T-cell (primary cell): ENCODE results near the gene TFB1M. TPM values are rescaled to one million over a fixed set of nuclear protein-coding genes. Genes with fewer than 3 reads are reported as not detected.
A peak's percentile ranks its signal among the peaks of the same experiment; 100 is the strongest.
"Not testable (repeated sequence)": the region's sequence is repeated elsewhere in the genome, so short reads cannot be mapped to it uniquely, and the experiment has no call there.

Experiments used
- ATAC-seq, 4 experiments: fragments of 200-7000 bp in 3 of 4; fragments of 150-1000 bp in 1 of 4; cut with Tn5 transposase; replicated peaks in 1 of 4; 1 replicate in 3 of 4; 2 replicates in 1 of 4; pipeline ENCODE4 v1.10.0; 2021; ENCODE audit warnings: moderate library complexity in 3 of 4, mild to moderate bottlenecking in 2 of 4, moderate number of reproducible peaks in 1 of 4
- CTCF ChIA-PET, 2 donors: fragments of 300-600 bp; sonication (Branson Sonifier 250); formaldehyde crosslinking; loops; one replicate each; lab custom pipeline; 2022; ENCODE audit warnings: antibody characterized with exemption in 2 of 2; lab: Charles Lee
- POLR2A ChIA-PET, 2 donors: fragments of 300-600 bp; sonication (Branson Sonifier 250); formaldehyde crosslinking; loops; one replicate each; lab custom pipeline; 2022; ENCODE audit warnings: antibody characterized with exemption in 2 of 2; lab: Charles Lee
- DNase-seq, 35 experiments: peaks; one replicate each; pipeline versions ENCODE4 v3.0.0 to v3.0.0-alpha.2; 2013 to 2023
- H3K27ac ChIP-seq: one replicate; pipeline ENCODE4 v1.5.1; 2013; ENCODE audit warnings: low read length
- H3K27me3 ChIP-seq, 2 experiments: replicated peaks in 1 of 2; 1 replicate in 1 of 2; 2 replicates in 1 of 2; pipeline versions ENCODE4 v1.6.1 to v1.7.0; 2013; ENCODE audit warnings: low read length in 1 of 2, mixed read lengths in 1 of 2; ENCODE audit not compliant: control insufficient read depth in 2 of 2, insufficient read depth in 2 of 2; ENCODE audit errors: extremely low read depth in 1 of 2
- H3K36me3 ChIP-seq, 2 donors: 1 replicate in 1 of 2; 2 replicates in 1 of 2; pipeline versions ENCODE4 v1.6.1 to v1.7.0; 2013; ENCODE audit warnings: low read length in 1 of 2; ENCODE audit not compliant: control insufficient read depth in 2 of 2, insufficient read depth in 1 of 2; ENCODE audit errors: extremely low read depth in 1 of 2
- H3K4me1 ChIP-seq, 2 experiments: 1 replicate in 1 of 2; 2 replicates in 1 of 2; pipeline versions ENCODE4 v1.6.1 to v1.7.0; 2013; ENCODE audit warnings: low read length in 2 of 2, mixed read lengths in 1 of 2; ENCODE audit not compliant: insufficient read depth in 2 of 2, control insufficient read depth in 1 of 2; ENCODE audit errors: extremely low read depth in 1 of 2
- H3K4me3 ChIP-seq, 2 donors: 1 replicate in 1 of 2; 2 replicates in 1 of 2; pipeline versions ENCODE4 v1.5.1 to v1.7.0; 2013; ENCODE audit warnings: mild to moderate bottlenecking in 2 of 2, low read length in 1 of 2, moderate library complexity in 1 of 2; ENCODE audit not compliant: control insufficient read depth in 1 of 2; ENCODE audit errors: extremely low read depth in 1 of 2
- H3K9me3 ChIP-seq: 2 replicates; pipeline ENCODE4 v1.7.0; 2013
- H3K27ac Mint-ChIP-seq, 2 donors: one replicate each; pipeline ENCODE4 v1.8.0; 2020 to 2021; ENCODE audit warnings: mild to moderate bottlenecking in 2 of 2, mixed read lengths in 2 of 2
- H3K27me3 Mint-ChIP-seq, 2 donors: one replicate each; pipeline ENCODE4 v1.8.0; 2021 to 2022; ENCODE audit warnings: mixed read lengths in 2 of 2
- H3K36me3 Mint-ChIP-seq: one replicate; pipeline ENCODE4 v1.8.0; 2021; ENCODE audit warnings: mixed read lengths
- H3K4me1 Mint-ChIP-seq, 3 donors: one replicate each; pipeline ENCODE4 v1.8.0; 2020 to 2022; ENCODE audit warnings: mixed read lengths in 3 of 3, mild to moderate bottlenecking in 1 of 3
- H3K4me3 Mint-ChIP-seq, 3 donors: one replicate each; pipeline ENCODE4 v1.8.0; 2020 to 2022; ENCODE audit warnings: mild to moderate bottlenecking in 3 of 3, mixed read lengths in 3 of 3, moderate library complexity in 3 of 3
- H3K9me3 Mint-ChIP-seq, 3 donors: one replicate each; pipeline ENCODE4 v1.8.0; 2020 to 2022; ENCODE audit warnings: mixed read lengths in 3 of 3
- WGBS: methylation state at CpG from one replicate; pipeline ENCODE4 v1.1.5; 2013; ENCODE audit warnings: missing lambda C conversion rate; ENCODE audit not compliant: insufficient coverage; 5-methylcytosine and 5-hydroxymethylcytosine counted together
- total RNA-seq, 35 experiments: library from RNA in 6 of 35; stranded (reverse) in 6 of 35; fragments of 120-200 nt in 1 of 35; gene quantifications; one replicate each; pipeline versions ENCODE4 v1.2.1 to v1.2.4 and lab custom pipeline; 2013 to 2026

The TFB1M gene
- total RNA-seq, 5 donors from 2014 or later (not counting 1 experiment from before 2014, with no cell fraction given): 19.9 to 31.1 (median 26.8) TPM

GRCh38 chr6:155341130-155341828 is 27.0 kb upstream of the TFB1M start:
- no peaks in the 10 kb centered on the region for H3K27me3 Mint-ChIP-seq
- H3K27ac ChIP-seq: no peak overlapping the region
- ChIA-PET POLR2A (no interaction called here), CTCF (no interaction called here)
- H3K9me3 Mint-ChIP-seq: peaks cover 4 to 22% (median 14%) of the 10 kb centered on the region in 3 donors
- ATAC-seq: no peak
- H3K36me3 ChIP-seq: no peaks in the 10 kb centered on the region
- H3K4me3 ChIP-seq: no peak overlapping the region
- peaks cover 20 to 36% (median 30%) of the 10 kb centered on the region in 3 donors for H3K4me1 Mint-ChIP-seq
- no peaks in the 10 kb centered on the region for H3K27me3 ChIP-seq
- 0% methylated on average over 1 of the region's 2 CpGs for WGBS
- H3K9me3 ChIP-seq: no peaks in the 10 kb centered on the region
- H3K4me3 Mint-ChIP-seq: no peak overlapping the region
- no peak overlapping the region for H3K27ac Mint-ChIP-seq
- H3K4me1 ChIP-seq: peaks cover 0 to 7% of the 10 kb centered on the region in 2 experiments
- no peak for DNase-seq
- peaks cover 5% of the 10 kb centered on the region for H3K36me3 Mint-ChIP-seq

GRCh38 chr6:155340464-155341129 is 26.3 kb upstream of the TFB1M start:
- peaks cover 7% of the 10 kb centered on the region for H3K36me3 Mint-ChIP-seq
- H3K36me3 ChIP-seq: no peaks in the 10 kb centered on the region
- H3K27ac ChIP-seq: no peak overlapping the region
- H3K27ac Mint-ChIP-seq: no peak overlapping the region
- no peak overlapping the region for H3K4me3 Mint-ChIP-seq
- no peaks in the 10 kb centered on the region for H3K9me3 ChIP-seq
- ChIA-PET CTCF (interaction anchor here in 1 of 2 donors (1.1 kb wide), 1 partner anchor 14 kb away, joined by 5 read pairs; no protein-coding TSS in a partner anchor), POLR2A (no interaction called here)
- no peaks in the 10 kb centered on the region for H3K27me3 ChIP-seq
- DNase-seq: no peak
- H3K4me3 ChIP-seq: no peak overlapping the region
- ATAC-seq: no peak
- H3K9me3 Mint-ChIP-seq: peaks cover 4 to 24% (median 14%) of the 10 kb centered on the region in 3 donors
- peaks cover 20 to 36% (median 30%) of the 10 kb centered on the region in 3 donors for H3K4me1 Mint-ChIP-seq
- peaks cover 0 to 7% of the 10 kb centered on the region in 2 experiments for H3K4me1 ChIP-seq
- 75% methylated on average over 1 of the region's 2 CpGs for WGBS
- no peaks in the 10 kb centered on the region for H3K27me3 Mint-ChIP-seq

GRCh38 chr6:155339929-155340328 is 25.6 kb upstream of the TFB1M start:
- H3K9me3 ChIP-seq, H3K4me3 Mint-ChIP-seq, DNase-seq, H3K4me3 ChIP-seq, H3K27me3 ChIP-seq, H3K27ac Mint-ChIP-seq, H3K27me3 Mint-ChIP-seq, H3K27ac ChIP-seq, H3K36me3 Mint-ChIP-seq, H3K36me3 ChIP-seq, POLR2A ChIA-PET, H3K4me1 ChIP-seq, ATAC-seq: not testable (repeated sequence)
- peaks cover 20 to 36% (median 30%) of the 10 kb centered on the region in 3 donors for H3K4me1 Mint-ChIP-seq
- CTCF ChIA-PET: interaction anchor here in 1 of 2 donors (0.7 to 1.1 kb wide), 2 partner anchors 13 to 1147 kb away, joined by 3 to 5 read pairs; no protein-coding TSS in a partner anchor
- H3K9me3 Mint-ChIP-seq: peaks cover 4 to 24% (median 9%) of the 10 kb centered on the region in 3 donors
- WGBS: no CpG with 5 or more reads among the region's 4 CpGs

GRCh38 chr6:155338237-155338636 is 24.0 kb upstream of the TFB1M start:
- CTCF ChIA-PET: interaction anchor here (0.5 to 1.9 kb wide), 4 partner anchors 8 to 1986 kb away, joined by 3 to 9 read pairs (median 4); no protein-coding TSS in a partner anchor
- DNase-seq, H3K36me3 Mint-ChIP-seq, H3K36me3 ChIP-seq, POLR2A ChIA-PET, H3K27me3 Mint-ChIP-seq, H3K27ac ChIP-seq, H3K9me3 ChIP-seq, H3K4me3 ChIP-seq, ATAC-seq, H3K27me3 ChIP-seq, H3K4me1 ChIP-seq: not testable (repeated sequence)
- peaks cover 28 to 46% (median 39%) of the 10 kb centered on the region in 3 donors for H3K4me1 Mint-ChIP-seq
- peaks cover 4 to 24% (median 9%) of the 10 kb centered on the region in 3 donors for H3K9me3 Mint-ChIP-seq
- peak overlapping the region; percentile 16 to 34 for H3K27ac Mint-ChIP-seq
- peak overlapping the region in 1 of 3 donors; percentile 45 for H3K4me3 Mint-ChIP-seq

- Mint-ChIP-seq H3K27me3 (no peaks in the 10 kb centered on the region), H3K27ac (no peak overlapping the region), H3K9me3 (peaks cover 0 to 24% (median 7%) of the 10 kb centered on the region in 3 donors), H3K4me1 (peaks cover 29 to 44% (median 38%) of the 10 kb centered on the region in 3 donors), H3K4me3 (no peak overlapping the region), H3K36me3 (peaks cover 7% of the 10 kb centered on the region)
- POLR2A ChIA-PET: no interaction called here
- H3K4me1 ChIP-seq: peaks cover 4 to 7% of the 10 kb centered on the region in 2 experiments
- H3K4me3 ChIP-seq: no peak overlapping the region
- H3K9me3 ChIP-seq: no peaks in the 10 kb centered on the region
- H3K27me3 ChIP-seq: no peaks in the 10 kb centered on the region
- no CpG with 5 or more reads among the region's 1 CpG for WGBS
- no peaks in the 10 kb centered on the region for H3K36me3 ChIP-seq
- no peak overlapping the region for H3K27ac ChIP-seq
- ATAC-seq (no peak), DNase-seq (no peak)
- CTCF ChIA-PET: no interaction called here
Measured at GRCh38 chr6:155335265-155335664, 21.0 kb upstream of the TFB1M start.

GRCh38 chr6:155334073-155334472 is 19.8 kb upstream of the TFB1M start:
- H3K27ac ChIP-seq, H3K27me3 Mint-ChIP-seq, ATAC-seq, H3K27ac Mint-ChIP-seq, H3K27me3 ChIP-seq, H3K36me3 Mint-ChIP-seq, H3K4me1 ChIP-seq, POLR2A ChIA-PET, H3K9me3 ChIP-seq, H3K4me3 ChIP-seq, H3K36me3 ChIP-seq, DNase-seq: not testable (repeated sequence)
- Mint-ChIP-seq H3K4me3 (peak overlapping the region in 1 of 3 donors; percentile 46), H3K4me1 (peaks cover 25 to 39% (median 32%) of the 10 kb centered on the region in 3 donors), H3K9me3 (peaks cover 0 to 20% (median 5%) of the 10 kb centered on the region in 3 donors)
- CTCF ChIA-PET: interaction anchor here (0.6 kb wide), 5 partner anchors 48 to 1431 kb away, joined by 3 to 9 read pairs (median 3); no protein-coding TSS in a partner anchor
- WGBS: no CpG with 5 or more reads among the region's 7 CpGs
